Measurements from ENCODE around the gene LHFPL3. TPM values are rescaled to one million over a fixed set of nuclear protein-coding genes. Genes with fewer than 3 reads are reported as not detected.

The LHFPL3 gene
- total RNA-seq, 2 donors from 2014 or later, result not detected

GRCh38 chr7:104946338-104946737 is 617.9 kb downstream of the LHFPL3 start:
- ATAC-seq (no peak), DNase-seq (ENCODE audit: low spot score in 2 of 2) (no peak)
- Mint-ChIP-seq H3K36me3 (peaks cover 13 to 47% of the 10 kb centered on the region in 2 donors), H3K27ac (peak overlapping the region; percentile 100), H3K9me3 (peaks cover 0 to 4% of the 10 kb centered on the region in 2 donors)

- Mint-ChIP-seq H3K36me3 (peaks cover 0 to 43% of the 10 kb centered on the region in 2 donors), H3K27ac (no peak overlapping the region)
Measured at GRCh38 chr7:104950006-104950405, 621.6 kb downstream of the LHFPL3 start.

GRCh38 chr7:104950754-104951153 is 622.4 kb downstream of the LHFPL3 start:
- peak overlapping the region in 1 of 2 donors; percentile 40 for H3K27ac Mint-ChIP-seq
- peaks cover 0 to 44% of the 10 kb centered on the region in 2 donors for H3K36me3 Mint-ChIP-seq

More at GRCh38 chr7:104950006-104950405, 621.6 kb downstream of the LHFPL3 start:
- ATAC-seq (no peak), DNase-seq (ENCODE audit: low spot score in 2 of 2) (no peak)
- H3K9me3 Mint-ChIP-seq, result peaks cover 0 to 4% of the 10 kb centered on the region in 2 donors

GRCh38 chr7:104951546-104951945 is 623.1 kb downstream of the LHFPL3 start:
- Mint-ChIP-seq H3K27ac (no peak overlapping the region), H3K36me3 (peaks cover 0 to 44% of the 10 kb centered on the region in 2 donors), H3K9me3 (peaks cover 0 to 4% of the 10 kb centered on the region in 2 donors)
- ATAC-seq (peak; percentile 40 to 55), DNase-seq (ENCODE audit: low spot score in 2 of 2) (no peak)

More at GRCh38 chr7:104950754-104951153, 622.4 kb downstream of the LHFPL3 start:
- peaks cover 0 to 4% of the 10 kb centered on the region in 2 donors for H3K9me3 Mint-ChIP-seq
- no peak for DNase-seq (ENCODE audit: low spot score in 2 of 2)
- ATAC-seq, result no peak

GRCh38 chr7:104955276-104955675 is 626.9 kb downstream of the LHFPL3 start:
- Mint-ChIP-seq H3K9me3 (no peaks in the 10 kb centered on the region), H3K27ac (peak overlapping the region in 1 of 2 donors; percentile 22), H3K36me3 (peaks cover 0 to 52% of the 10 kb centered on the region in 2 donors)
- ATAC-seq, result no peak
- no peak for DNase-seq (ENCODE audit: low spot score in 2 of 2)

Other genes starting within 250 kb of the LHFPL3 start
- gene ORC5, start 120.6 kb upstream of the LHFPL3 start, total RNA-seq, result 10 to 100 TPM; 19.6 to 23.2 TPM